Fibroblast of skin of right biceps (primary cell): ENCODE results near the gene LZTS3.
"Not testable (repeated sequence)": the region's sequence is repeated elsewhere in the genome, so short reads cannot be mapped to it uniquely, and the experiment has no call there.

ENCODE experiments used
- DNase-seq: peaks from one replicate; pipeline ENCODE4 v3.0.0-alpha.2; 2013

LZTS3 gene

DNA sequence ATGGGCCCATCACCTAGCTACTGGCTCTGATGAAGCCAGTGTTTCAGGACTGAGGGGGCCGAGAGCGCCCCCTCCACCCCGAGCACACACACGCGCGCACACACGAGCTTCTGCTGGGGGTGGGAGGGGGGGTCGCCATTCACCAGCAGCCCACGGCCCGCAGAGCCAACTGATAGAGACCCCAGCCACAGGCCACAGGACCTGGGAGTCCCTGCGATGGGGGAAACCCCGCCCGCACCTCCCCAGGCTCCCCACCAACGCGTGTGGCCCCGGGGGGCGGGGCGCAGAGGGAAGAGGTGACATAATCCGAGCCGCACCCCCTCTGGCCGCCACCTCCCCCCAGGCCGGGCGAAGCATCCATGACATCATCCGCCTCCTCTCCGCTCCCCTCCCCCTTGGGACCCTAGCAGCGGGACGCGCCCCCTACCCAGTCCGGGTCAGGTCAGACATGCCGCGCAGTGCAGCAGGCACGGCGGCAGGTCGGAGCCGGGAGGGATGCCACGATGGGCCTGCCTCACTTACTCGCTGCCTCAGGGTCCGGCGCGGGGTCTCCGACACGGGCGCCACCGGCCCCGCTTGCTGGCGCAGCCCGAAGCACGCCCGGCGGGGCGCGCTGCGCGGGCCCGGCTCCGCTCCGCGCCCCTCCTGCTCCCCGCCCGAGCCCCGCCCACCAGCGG lies at the start of gene LZTS3:
Gene LZTS3, minus strand, starts transcription at position 617 of the 677 bp plus-strand sequence. CDS start 6,386 bp downstream, outside the sequence.
- peak; percentile 67 for DNase-seq

DNA sequence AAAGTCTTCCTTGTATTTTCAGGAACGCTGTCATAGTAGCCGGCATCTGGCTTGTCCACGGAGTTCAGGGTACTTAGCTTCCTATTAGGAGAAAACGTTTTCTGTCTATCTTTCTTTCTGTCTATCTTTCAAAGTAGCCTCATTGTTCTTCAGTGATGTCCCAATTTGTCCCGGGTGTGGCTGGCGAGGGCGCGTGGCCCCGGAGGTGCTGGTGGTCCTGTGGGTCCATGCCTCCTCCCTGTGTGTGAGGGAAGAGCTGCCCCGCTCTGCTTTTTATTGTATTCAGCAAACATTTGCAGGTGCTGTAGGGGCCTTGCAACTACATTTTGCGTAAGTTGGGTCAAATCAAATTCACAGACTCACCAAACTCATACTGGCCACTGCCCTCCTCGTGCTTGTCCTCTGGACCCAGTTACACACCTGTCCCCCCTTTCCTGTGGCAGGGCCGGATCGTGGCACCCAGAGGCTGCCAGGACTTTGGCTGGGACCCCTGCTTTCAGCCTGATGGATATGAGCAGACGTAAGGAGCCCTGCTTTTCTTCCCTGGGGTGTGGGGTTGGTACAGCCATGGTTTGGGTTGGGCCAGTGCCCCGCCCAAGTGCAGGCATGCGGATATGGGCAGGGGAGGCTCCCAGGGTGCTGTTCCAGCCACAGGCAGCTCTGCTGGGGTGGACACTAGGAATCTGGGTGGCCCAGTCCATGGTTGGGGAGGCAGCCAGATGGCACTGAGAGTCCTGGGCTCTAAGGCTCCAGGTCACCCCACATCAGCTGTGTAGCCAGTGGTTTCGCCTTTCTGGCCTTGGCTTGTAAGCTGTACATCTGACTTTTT lies 48.3 kb upstream of the LZTS3 start:
- no peak for DNase-seq

DNA sequence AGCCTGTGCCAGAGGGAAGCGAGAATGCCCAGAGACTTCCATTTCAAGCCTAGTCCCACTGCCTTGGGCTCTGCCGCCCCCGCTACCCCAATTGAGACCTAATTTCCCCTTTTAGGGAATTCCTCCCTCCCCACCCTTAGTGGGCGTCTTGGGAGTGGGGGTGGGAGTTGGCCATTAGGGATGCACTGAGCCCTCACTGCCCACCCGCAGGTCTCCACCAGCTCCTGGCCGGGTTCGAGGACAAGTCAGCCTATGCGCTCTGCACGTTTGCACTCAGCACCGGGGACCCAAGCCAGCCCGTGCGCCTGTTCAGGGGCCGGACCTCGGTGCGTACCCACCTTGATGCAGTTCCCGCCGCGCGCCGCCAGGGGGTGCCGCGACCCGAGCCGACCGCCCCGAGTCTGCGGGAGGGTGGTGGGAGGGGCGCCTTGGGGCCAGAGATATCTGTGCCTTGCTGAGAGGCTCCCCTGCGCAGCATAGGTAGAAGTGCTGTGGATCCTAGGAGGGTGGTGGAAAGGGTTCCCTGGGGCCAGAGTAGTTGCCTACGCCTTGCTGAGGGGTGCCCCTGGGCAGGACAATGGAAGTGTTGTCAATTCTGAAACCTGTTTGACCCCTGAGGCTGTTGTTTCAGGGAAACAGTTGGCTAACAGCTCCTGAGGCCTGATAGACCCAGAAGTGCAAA lies 45.1 kb upstream of the LZTS3 start:
- DNase-seq: peak; percentile 38

DNA sequence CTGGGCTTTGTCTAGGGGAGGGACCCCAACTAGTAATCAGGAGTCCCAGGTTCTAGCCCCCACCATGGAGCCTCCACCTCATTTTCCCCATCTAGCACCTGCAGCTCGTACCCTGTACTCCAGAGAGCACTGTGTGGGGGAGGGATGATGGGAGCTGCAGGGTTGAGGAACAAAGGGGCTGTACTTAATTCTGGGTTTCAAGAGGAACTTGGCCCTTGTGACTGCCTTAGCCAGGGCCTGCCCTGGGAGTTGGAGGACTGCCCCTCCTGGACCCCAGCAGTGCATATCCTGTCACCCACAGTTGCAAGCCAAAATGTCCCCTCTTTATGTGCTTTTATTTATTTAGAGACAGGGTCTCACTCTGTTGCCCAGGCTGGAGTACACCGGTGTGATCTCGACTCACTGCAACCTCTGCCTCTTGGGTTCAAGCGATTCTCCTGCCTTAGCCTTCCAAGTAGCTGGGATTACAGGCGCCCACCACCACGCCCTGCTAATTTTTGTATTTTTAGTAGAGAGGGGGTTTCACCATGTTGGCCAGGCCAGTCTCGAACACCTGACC lies 42.1 kb upstream of the LZTS3 start:
- DNase-seq: not testable (repeated sequence)

DNA sequence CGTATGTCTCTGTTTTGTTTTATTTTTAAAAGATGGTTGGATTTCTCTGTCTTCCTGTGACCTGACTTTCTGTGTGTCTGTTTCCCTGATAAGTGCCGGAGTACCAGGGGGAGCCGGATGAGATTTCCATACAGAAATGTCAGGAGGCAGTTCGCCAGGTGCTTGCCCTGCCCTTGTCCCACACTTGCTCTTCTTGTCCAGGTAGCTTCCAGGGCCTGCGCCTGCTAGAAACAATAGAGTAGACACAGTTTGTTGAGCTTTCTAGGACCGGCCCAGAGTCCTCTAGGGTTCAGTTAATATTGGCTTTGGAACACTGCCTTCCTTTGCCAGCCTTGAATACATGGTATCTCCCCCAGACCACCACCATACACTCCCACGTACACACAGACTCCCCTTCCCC lies 39.9 kb upstream of the LZTS3 start:
- DNase-seq: no peak

DNA sequence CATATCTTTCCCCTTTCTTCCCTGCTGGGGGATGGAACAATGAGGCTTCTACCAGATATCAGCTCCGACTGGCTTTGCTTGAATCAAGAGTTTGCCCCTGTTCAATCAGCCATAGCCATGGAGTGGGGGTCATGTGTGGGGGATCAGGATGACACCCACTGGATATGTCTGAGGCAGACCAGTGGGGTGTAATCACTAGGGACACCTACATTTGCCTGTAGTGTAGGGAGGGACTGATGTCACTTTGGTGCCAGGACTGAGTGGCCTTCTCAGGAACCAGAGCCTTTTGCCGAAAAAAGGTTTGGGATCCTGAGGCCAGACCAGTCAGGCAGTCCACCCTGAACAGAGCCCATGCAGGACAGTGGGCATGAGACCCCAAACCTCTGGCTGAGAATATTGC lies 37.0 kb upstream of the LZTS3 start:
- DNase-seq: no peak

DNA sequence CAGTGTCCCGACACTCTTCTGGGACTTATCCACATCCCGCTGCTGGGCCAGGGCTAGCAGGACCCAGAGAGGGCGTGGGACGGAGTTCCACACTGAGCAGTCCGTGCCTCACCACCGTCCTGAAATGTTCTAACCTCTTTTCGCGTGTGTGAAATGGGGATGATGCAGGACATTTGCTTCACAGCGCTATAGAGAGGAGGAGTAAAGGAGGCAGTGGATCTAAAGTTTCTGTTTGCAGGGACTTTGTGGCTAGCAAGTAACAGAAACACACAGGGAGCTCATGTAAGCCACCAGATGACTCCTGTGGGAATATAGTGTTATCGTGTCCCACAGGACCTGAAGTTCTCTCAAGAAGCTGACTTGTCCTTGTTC lies 36.6 kb upstream of the LZTS3 start:
- DNase-seq: peak; percentile 8

DNA sequence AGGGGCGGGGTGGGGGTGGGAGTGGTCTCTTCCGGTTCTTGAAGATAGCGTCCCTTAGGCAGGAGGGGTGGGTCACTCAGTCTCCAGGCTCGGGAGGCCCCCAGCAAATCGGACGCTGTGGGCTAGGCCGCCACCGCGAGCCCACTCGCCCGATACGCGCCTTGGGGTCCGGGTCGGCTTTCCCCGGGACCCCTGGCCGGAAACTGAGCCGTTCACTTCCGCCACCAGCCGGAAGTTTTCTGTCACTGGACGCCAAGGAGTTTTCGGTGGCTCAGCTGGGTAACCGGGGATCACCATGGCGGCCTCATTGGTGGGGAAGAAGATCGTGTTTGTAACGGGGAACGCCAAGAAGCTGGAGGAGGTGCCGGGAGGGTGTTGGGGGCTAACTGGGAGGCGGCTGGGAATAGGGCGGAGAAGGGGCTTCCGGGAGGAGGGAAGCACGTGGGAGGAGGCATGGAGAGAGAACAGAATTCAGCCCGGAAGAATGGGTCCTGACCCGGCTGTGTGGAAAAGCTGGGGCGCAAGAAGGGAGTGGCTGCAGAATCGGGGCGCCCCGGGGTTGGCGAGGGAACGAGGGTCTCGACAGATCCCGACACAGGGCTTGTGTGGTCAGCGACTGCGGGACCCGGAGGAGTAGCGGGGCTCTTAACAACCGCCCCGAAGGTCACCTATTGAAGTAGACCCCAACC lies 36.1 kb upstream of the LZTS3 start, which contains the start of gene ITPA:
Gene ITPA, plus strand, starts transcription at position 242 of the 689 bp plus-strand sequence. Its CDS starts 54 bp downstream, at position 296.
- DNase-seq: peak; percentile 56

DNA sequence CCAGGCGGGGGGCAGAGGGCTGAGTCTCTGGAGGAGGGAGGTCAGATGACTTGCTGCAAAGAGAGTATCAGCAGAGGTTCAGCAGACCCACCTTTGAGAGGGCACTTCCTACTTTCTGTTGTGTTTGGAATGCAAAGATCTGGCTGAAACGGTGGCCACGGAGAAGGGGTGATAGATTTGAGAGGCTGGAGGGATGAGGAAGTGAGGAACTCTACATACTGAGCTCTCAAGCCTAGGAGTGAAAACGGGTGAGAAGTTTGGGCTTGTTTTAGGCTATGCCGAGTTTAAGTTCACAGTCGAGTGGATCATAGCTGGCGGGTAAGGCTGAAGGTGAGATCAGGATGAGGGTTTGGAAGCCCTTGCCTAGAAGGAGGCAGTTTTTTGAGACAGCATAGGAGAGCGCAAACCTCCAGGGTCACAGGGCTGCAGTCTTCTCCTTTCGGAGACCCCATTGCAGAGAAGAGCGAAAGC lies 35.5 kb upstream of the LZTS3 start:
- peak; percentile 3 for DNase-seq

DNA sequence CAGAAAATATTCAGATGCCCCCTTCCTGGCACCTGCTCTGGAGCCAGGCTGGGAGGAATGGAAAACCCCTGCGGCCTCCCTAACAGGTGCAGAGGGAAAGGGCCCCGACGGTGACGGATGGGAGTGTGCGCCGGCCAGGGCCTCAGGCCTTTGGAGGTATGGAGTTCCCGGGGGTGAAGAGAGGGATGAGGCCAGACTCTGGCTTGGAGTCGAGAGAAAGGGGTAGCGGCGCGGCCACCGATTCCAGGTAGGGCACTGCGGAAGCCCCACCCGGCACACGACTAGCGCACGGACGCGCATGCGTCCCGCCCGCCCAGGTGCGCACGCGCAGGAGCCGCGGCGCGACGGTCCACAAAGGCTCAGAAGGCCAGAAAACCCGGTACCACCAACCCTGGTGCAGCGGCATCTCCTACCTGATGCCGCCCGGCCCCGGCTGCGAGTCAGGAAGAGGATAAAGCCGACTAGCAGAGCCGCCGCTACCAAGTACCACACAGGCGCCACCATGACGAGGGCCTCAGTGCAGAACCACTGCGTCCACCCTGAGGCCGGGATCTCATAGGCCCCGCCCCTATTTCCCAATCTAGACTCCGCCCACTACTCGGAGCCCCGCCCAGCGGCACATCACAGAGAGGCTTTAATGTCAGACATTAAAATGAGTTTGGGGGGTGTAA lies 30.9 kb upstream of the LZTS3 start, which contains the start of gene DDRGK1:
Gene DDRGK1, minus strand, starts transcription at position 559 of the 671 bp plus-strand sequence. Its CDS starts 55 bp downstream, at position 504.
- DNase-seq: peak; percentile 80

DNA sequence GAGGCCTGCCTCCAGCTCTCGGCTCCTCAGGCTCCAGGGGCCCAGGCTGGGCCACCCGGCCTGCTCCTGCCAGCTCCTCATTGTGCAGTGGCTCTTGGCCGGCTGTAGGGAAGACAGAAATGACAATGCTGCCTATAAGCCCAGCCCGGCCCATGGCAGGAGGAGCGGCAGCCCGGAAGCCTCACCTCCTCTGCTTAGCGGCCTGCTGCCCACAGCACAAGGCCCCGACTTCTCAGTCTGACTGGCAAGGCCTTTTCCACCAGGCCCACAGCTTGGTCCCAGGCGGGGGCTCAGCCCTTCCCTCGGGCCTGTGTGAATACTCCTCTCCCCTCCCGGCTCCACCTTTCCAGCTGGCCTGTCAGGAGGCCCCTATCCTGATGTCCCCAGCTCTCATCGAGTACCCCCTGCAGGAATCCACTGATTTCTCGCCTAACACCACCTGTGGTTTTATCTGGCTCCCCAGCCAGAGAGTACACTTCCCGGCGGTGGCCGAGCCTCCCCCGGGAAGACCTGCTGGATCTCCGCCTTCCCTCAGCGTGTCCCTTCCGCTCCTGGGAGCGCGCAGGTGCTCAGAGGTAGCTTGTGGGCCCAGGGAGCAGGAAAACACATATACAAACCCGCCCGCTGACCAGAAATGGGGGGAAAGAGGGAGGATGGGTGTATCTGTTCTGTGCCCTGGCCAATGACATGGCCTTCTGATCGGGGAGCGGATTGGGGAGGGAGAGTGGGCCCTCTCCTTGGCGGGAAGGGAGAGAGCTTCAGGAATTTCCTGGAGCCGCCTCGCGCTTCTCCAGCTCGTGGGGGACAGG lies 30.2 kb upstream of the LZTS3 start:
- DNase-seq: peak; percentile 14

DNA sequence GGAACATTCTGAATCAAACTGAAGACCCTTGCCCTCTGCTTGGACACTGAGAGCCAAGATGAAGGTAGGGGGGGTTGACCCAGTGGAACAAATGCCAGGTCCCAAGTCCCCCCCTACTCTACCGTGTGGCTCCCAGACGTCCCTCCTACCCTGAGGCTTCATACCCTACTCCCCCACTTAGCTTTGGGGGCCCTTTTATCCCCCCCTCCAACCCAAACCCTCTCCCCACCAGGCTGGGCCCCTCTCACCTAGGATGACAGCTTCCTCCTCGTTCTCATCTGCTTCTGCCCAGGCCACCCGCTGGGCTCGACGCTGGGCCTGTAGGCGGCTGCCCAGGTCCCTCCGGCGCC lies 29.6 kb upstream of the LZTS3 start:
- no peak for DNase-seq

DNA sequence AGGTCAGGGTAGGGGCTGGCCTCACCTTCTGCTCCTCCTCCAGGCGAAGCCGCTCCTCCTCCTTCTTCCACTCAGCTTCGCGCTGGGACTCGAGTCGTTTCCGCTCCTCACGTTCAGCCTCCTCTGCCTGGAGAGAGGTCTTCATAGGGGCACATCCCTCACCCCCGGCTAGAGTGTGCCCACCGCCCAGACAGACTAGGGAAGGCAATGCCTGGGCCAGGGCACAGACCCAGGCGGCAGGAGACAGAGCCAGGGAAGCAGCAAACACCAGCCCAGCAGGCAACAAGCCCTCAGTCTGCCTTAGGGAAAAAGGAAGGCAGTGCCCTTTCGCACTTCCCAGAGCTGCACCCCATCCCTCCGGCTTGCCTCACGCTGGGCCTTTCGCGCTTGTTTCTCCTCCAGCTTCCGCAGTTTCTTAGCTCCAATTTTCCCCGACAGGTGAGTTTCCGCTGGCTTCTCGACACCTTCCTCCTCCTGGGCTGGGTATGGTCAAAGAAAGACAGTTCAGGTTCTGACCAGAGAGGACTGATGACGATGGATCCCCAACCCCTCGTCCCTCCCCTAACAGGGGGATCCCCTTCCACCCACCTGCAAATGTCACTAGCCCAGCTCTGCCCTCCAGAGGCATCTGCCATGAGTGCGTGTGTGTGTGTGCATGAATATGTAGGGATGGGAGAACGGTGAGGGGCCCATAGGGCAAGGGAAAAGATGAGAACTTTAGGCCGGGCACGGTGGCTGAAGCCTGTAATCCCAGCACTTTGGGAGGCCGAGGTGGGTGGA lies 26.8 kb upstream of the LZTS3 start:
- DNase-seq: no peak

DNA sequence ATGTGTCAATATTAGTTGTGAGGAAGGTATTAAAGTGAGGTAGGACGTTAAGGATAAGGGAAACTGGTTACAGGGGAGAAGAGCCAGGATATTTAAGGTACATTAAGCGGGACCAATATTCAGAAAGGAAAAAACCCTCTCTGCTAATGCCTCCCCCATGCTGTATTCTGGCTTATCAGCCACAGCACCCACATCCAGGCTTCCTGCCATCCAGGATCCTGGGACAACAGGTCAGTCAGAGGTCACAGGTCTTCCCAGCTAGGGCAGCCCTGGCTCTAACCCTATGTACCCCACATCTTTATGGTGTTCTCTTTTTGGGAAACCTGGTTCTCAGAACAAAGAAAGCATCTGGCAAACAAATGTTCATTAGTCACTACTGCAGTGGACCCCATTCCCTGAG lies 25.9 kb upstream of the LZTS3 start:
- no peak for DNase-seq

DNA sequence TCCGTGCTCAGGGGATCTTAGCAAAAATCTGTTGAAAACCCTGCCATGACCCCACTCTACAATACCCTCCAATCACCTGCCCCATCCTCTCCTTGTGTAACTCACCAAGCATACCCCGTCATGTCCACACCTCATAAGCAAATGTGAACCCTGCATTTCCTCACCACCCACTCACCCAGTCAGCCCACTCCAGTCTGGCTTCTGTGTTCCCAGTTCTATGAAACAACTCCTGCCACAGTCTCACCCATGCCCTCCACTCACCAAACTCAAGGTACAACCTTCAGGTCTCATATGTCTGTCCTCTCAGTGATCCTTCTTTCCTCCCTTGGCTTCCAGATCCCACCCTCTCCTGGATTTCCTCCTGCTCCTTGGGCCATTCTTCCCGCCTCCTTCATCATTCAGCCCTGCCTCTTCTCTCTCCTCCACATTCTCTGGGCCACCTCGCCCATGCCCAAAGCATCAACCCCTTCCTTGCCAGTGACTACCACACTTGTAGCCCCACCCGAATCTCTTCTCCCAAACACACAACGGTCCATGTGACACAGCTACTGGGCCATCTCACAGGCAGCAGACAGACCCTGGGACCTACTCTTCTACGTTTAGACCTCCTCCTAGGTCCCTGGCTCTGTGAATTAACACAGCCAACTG lies 22.4 kb upstream of the LZTS3 start:
- DNase-seq: no peak

DNA sequence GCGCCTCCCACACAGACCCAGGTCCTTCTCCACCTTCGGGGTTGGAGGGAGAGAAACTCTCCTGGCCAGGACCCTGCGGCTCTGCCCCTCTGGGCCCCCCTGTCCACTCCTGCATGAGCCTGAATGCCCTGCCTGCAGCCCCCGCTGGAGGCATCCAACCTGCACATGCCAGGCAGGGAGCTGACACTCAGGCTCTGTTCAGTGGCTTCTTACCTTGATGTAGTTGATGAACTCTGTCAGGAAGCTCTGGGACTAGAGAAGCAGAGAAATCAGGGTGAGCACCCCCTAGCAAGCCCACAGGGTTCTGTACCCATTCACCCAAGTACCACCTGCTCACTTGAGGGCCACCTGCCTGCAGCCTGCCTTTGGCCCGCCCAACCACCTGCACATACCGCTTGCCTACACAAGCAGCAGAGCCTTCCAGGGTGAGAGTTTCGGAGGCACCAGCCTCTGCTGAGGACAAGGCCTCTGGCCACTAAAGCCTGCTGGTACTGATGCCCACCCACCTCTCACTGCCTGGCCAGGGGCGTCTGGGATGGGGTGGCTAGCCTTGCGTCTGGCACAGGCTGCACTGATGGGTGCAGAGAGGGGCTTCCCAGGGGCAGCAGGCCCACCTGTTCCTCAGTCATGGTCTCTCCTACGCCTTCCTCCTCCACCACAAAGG lies 21.4 kb upstream of the LZTS3 start:
- no peak for DNase-seq

DNA sequence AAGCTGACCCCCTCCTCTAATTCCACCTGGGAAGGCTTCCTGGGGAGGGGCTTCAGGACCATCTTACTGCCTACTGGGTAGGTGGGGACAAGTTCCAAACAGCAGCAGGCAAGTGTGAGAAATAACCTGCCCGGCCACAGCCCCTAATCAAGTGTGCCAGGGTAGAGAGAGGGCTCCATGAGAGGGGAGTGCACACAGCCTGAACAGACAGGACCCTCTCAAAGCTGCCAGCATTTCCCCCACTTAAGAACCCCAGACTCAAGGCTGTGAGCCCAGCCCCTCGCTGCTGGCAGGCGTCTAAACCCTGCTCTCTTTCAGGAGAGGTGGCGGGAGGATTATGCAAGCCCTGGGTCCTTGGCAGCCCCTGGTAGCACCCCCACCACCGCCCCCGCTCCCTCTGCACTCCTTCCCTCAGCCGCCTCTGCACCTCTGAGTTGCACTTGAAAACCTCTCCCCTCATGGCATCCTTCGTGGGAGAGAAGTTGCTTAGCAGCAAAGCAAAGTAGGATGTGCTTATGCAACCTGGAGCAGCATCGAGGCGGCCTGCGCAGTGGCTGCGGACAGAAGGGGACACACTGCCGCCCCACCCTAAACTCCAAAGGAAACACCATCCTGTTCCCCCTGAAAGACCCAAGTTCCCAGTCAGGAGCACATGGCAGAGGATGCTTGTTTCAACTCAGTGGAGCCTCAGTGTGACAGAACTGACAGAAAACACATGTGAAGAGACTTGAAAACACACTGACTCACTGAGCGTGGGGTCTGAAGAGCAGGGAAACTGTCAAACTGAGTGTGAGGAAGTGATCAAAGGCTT lies 20.7 kb upstream of the LZTS3 start:
- no peak for DNase-seq
